Hepatocyte (in vitro differentiated cells): Measurements from ENCODE around the gene OVOL2. TPM values are rescaled to one million over a fixed set of nuclear protein-coding genes. Genes with fewer than 3 reads are reported as not detected.
A peak's percentile ranks its signal among the peaks of the same experiment; 100 is the strongest.

Experiments used
- DNase-seq: peaks from one replicate; pipeline ENCODE4 v3.0.0-alpha.2; 2016; ENCODE audit warnings: low spot score
- H2AFZ ChIP-seq: fragments of 200-600 bp; sonication (generic); 2 replicates; pipeline ENCODE4 v1.6.0; 2016; ENCODE audit warnings: antibody characterized with exemption, mild to moderate bottlenecking
- H3K27ac ChIP-seq: fragments of 200-600 bp; sonication (generic); 2 replicates; pipeline ENCODE4 v1.5.1; 2016; ENCODE audit warnings: mild to moderate bottlenecking
- H3K27me3 ChIP-seq: fragments of 200-600 bp; sonication (generic); 2 replicates; pipeline ENCODE4 v1.6.1; 2016
- H3K36me3 ChIP-seq: fragments of 200-600 bp; sonication (generic); replicated peaks from 2 replicates; pipeline ENCODE4 v1.5.1; 2016; ENCODE audit warnings: low read depth; ENCODE audit not compliant: insufficient read depth
- H3K4me1 ChIP-seq: fragments of 200-600 bp; sonication (generic); 2 replicates; pipeline ENCODE4 v1.5.1; 2016; ENCODE audit warnings: mild to moderate bottlenecking, moderate library complexity; ENCODE audit not compliant: insufficient read depth
- H3K4me2 ChIP-seq: fragments of 200-600 bp; sonication (generic); 2 replicates; pipeline ENCODE4 v1.6.0; 2016
- H3K4me3 ChIP-seq: fragments of 200-600 bp; sonication (generic); 2 replicates; pipeline ENCODE4 v1.5.1; 2016; ENCODE audit warnings: mild to moderate bottlenecking
- H3K79me2 ChIP-seq: fragments of 200-600 bp; sonication (generic); 2 replicates; pipeline ENCODE4 v1.6.0; 2017; ENCODE audit warnings: mild to moderate bottlenecking
- H3K9me2 ChIP-seq: fragments of 200-600 bp; sonication (generic); replicated peaks from 2 replicates; pipeline ENCODE4 v1.6.0; 2017; ENCODE audit warnings: mild to moderate bottlenecking; ENCODE audit not compliant: insufficient read depth
- H3K9me3 ChIP-seq: fragments of 200-600 bp; sonication (generic); 2 replicates; pipeline ENCODE4 v1.5.1; 2016; ENCODE audit warnings: low read depth, mild to moderate bottlenecking
- H4K20me1 ChIP-seq: fragments of 200-600 bp; sonication (generic); 2 replicates; pipeline ENCODE4 v1.6.0; 2016; ENCODE audit warnings: mild to moderate bottlenecking; ENCODE audit not compliant: insufficient read depth, poor library complexity, severe bottlenecking
- EZH2 ChIP-seq: fragments of 200-600 bp; sonication (generic); IDR thresholded peaks from 2 replicates; pipeline ENCODE4 v1.6.1; 2016; ENCODE audit warnings: antibody characterized with exemption, mild to moderate bottlenecking, borderline replicate concordance
- EZH2phosphoT487 ChIP-seq: fragments of 200-600 bp; sonication (generic); IDR thresholded peaks from one replicate; pipeline ENCODE4 v1.6.1; 2018; ENCODE audit warnings: antibody characterized with exemption, mild to moderate bottlenecking, low read depth, moderate library complexity; ENCODE audit not compliant: unreplicated experiment, severe bottlenecking
- WGBS: methylation state at CpG from one replicate; pipeline ENCODE4 v1.1.6; 2016; ENCODE audit warnings: low lambda C conversion rate; ENCODE audit errors: missing lambda C conversion rate; 5-methylcytosine and 5-hydroxymethylcytosine counted together
- polyA plus RNA-seq: library from polyadenylated mRNA; unstranded; fragments of >200 nt; fragmentation: Nextera tagmentation; extraction: Ambion mirVana; gene quantifications from 2 replicates; pipeline ENCODE4 v1.2.1, GENCODE V29; 2016
- total RNA-seq: library from RNA; depleted of rRNA; stranded (reverse); fragments of >200 nt; gene quantifications from 2 replicates; pipeline ENCODE4 v1.2.3, GENCODE V29; 2014
- TF ChIP-seq, protein P1 (sequence below): fragments of 200-600 bp; sonication (generic); IDR thresholded peaks from 2 replicates; pipeline ENCODE4 v1.5.1; 2016; ENCODE audit warnings: antibody characterized with exemption, mild to moderate bottlenecking; ENCODE audit not compliant: poor library complexity

OVOL2 gene
- total and polyA plus RNA-seq, 2 experiments from 2014 or later, result 1.4 to 1.9 TPM

DNA sequence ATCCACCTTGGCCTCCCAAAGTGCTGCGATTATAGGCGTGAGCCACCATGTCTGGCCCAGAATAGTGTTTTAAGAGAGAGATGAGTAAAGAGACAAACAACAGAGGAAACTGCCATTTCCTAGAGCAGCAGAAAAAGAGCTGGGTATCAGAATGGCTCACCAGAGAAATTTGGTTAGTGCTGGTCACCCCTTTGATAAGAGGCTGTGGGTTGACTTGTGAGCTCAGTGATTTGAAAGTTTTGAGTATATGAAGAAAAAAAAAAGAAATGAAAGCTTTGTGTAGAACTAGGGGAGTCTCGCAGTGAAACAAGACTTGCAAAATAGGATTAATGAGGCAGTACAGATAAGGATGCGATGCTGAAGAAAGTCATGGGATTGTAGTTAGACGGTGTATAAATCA is 59.3 kb downstream of the OVOL2 start:
- H3K4me3 ChIP-seq, result no peak overlapping the region
- TF ChIP-seq EZH2, result no peak
- TF ChIP-seq, protein P1, sequence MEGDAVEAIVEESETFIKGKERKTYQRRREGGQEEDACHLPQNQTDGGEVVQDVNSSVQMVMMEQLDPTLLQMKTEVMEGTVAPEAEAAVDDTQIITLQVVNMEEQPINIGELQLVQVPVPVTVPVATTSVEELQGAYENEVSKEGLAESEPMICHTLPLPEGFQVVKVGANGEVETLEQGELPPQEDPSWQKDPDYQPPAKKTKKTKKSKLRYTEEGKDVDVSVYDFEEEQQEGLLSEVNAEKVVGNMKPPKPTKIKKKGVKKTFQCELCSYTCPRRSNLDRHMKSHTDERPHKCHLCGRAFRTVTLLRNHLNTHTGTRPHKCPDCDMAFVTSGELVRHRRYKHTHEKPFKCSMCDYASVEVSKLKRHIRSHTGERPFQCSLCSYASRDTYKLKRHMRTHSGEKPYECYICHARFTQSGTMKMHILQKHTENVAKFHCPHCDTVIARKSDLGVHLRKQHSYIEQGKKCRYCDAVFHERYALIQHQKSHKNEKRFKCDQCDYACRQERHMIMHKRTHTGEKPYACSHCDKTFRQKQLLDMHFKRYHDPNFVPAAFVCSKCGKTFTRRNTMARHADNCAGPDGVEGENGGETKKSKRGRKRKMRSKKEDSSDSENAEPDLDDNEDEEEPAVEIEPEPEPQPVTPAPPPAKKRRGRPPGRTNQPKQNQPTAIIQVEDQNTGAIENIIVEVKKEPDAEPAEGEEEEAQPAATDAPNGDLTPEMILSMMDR, result no peak
- no peak for TF ChIP-seq EZH2phosphoT487
- no peaks in the 10 kb centered on the region for H3K4me1 ChIP-seq
- H2AFZ ChIP-seq, result no peak overlapping the region
- no peaks in the 10 kb centered on the region for H3K36me3 ChIP-seq
- no peaks in the 10 kb centered on the region for H3K9me3 ChIP-seq
- H3K9me2 ChIP-seq, result no peaks in the 10 kb centered on the region
- DNase-seq, result no peak
- WGBS, result 93% methylated on average over 5 of the region's 5 CpGs
- H3K79me2 ChIP-seq, result no peaks in the 10 kb centered on the region
- no peak overlapping the region for H3K4me2 ChIP-seq
- no peak overlapping the region for H3K27ac ChIP-seq
- H3K27me3 ChIP-seq, result no peaks in the 10 kb centered on the region
- H4K20me1 ChIP-seq, result no peaks in the 10 kb centered on the region

DNA sequence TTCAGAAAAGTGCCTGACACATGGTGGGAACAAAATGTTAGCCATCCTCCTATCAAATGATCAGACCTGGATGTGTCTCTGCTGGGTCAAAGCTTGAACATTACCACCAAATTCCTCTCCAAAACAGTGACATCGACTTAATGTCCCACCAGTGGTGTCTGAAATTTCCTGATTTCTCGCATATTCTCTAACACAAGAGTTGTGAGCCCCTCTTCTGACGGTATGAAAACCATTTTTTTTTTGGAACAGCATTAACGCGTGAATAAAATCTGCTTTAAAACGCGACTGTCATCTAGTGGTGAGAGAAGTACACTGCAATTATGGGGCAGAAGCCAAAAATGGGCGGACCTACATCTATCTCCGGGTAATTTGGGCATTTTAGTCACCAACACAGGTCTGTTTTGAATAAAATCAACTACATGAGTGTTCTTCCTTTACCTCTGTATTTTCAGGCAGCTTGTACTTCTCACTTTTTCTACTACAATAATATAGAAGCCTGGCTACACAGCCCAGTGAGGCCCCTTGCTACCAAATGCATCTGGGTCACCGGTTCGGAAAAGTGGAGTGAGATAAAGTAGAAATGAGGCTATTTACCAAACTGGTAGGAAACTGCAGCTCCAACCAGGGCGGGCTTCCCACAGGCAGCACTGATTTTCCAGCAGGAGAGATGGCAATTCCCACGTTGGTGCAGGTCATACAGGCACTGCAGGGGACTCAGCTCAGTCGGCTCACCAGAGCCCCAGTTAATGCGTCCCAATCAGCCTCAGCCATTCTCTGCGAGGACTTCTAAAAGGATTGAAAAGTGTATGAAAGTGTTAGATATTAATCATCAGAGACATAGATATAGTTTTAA is 61.5 kb downstream of the OVOL2 start:
- no peak overlapping the region for H3K4me3 ChIP-seq
- peak overlapping the region; percentile 49 for H3K4me2 ChIP-seq
- DNase-seq, result peak; percentile 74
- no peaks in the 10 kb centered on the region for H3K36me3 ChIP-seq
- no peak for TF ChIP-seq EZH2phosphoT487
- TF ChIP-seq EZH2, result no peak
- TF ChIP-seq, protein P1, result peak; percentile 89
- H4K20me1 ChIP-seq, result no peaks in the 10 kb centered on the region
- H3K4me1 ChIP-seq, result no peaks in the 10 kb centered on the region
- no peaks in the 10 kb centered on the region for H3K9me3 ChIP-seq
- H3K27ac ChIP-seq, result no peak overlapping the region
- WGBS, result 27% methylated on average over 16 of the region's 16 CpGs
- H3K79me2 ChIP-seq, result no peaks in the 10 kb centered on the region
- no peaks in the 10 kb centered on the region for H3K27me3 ChIP-seq
- peak overlapping the region; percentile 75 for H2AFZ ChIP-seq
- H3K9me2 ChIP-seq, result no peaks in the 10 kb centered on the region

DNA sequence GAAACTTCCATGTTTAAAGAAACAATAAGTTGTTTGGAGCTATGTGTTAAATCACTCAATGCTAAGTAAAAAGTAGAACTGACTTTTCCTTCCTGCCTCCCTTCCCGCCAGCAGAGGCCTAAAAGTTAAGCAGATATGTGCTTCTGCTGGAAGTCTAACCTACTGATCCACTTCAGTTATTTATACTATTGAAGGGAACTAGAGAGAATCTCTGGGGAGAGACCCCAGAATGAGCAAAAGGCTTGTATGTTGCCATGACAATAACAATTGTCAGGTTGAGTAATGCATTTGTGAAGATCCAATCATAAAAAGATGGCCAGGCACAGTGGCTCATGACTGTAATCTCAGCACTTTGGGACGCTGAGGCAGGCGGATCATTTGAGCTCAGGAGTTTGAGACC is 64.2 kb downstream of the OVOL2 start:
- Histone ChIP-seq H3K27me3 (no peaks in the 10 kb centered on the region), H3K4me1 (no peaks in the 10 kb centered on the region), H3K36me3 (no peaks in the 10 kb centered on the region), H3K27ac (no peak overlapping the region), H3K4me2 (no peak overlapping the region), H3K79me2 (peaks cover 5% of the 10 kb centered on the region), H3K9me3 (no peaks in the 10 kb centered on the region), H4K20me1 (no peaks in the 10 kb centered on the region), H3K4me3 (no peak overlapping the region), H2AFZ (no peak overlapping the region), H3K9me2 (no peaks in the 10 kb centered on the region)
- no peak for DNase-seq
- TF ChIP-seq EZH2phosphoT487 (no peak), EZH2 (no peak)
- TF ChIP-seq, protein P1, result no peak
- WGBS, result 95% methylated on average over 3 of the region's 3 CpGs
